GM20431 (cell line): ENCODE measurements around the gene SLC35F6.
"Not testable (repeated sequence)": the region's sequence is repeated elsewhere in the genome, so short reads cannot be mapped to it uniquely, and the experiment has no call there.

ENCODE experiments used
- in situ Hi-C: fragments of 300-500 bp; cut with MseI, MboI; formaldehyde crosslinking; loops from one replicate; pipeline ENCODE4 v1.15.0; 2020; ENCODE audit warnings: low sequenced_read_pairs; ENCODE audit not compliant: unreplicated experiment

SLC35F6 gene

DNA sequence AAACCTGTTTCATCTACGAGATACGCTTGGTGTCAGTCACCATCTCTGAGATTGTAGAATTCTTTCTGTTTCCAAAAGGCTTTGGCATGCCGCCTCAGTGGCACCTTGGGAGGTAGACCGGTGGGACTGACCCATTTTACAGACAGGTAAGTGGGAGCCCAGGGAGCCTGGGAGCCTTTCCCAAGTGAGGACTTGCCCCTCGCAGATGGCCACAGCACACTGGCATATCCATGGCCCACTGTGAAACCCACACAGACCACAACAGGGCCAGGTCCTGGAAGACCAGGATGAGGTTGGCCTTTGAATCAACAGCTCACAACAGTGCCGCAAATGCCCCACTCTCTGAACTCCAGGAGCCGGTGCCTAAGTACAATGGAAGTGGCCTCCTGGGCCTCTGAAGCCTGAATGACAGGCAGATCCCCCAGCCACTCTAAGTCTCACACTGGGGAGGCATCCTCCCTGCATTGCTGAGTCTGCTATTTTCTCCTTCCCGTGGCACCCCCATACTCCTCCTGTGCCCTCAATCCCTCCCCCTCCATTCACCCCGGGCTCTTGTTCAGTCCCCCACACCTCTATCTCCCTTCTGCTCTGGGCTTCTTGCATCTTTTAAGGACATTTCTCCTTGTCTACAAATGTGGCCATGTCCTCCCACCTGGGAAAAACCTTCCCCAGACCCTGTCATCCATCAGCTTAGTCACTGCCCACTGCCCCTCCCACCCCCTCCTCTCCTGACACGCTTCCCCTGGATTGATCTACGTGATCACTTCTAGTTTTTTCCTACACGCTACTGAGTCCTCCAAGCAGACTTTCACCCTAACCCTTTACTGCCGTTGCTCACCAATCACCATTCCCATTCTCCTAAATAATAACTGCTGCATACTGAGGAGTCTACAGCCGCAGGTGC is 48.0 kb downstream of the SLC35F6 start:
- in situ Hi-C loops, result no loop called here

DNA sequence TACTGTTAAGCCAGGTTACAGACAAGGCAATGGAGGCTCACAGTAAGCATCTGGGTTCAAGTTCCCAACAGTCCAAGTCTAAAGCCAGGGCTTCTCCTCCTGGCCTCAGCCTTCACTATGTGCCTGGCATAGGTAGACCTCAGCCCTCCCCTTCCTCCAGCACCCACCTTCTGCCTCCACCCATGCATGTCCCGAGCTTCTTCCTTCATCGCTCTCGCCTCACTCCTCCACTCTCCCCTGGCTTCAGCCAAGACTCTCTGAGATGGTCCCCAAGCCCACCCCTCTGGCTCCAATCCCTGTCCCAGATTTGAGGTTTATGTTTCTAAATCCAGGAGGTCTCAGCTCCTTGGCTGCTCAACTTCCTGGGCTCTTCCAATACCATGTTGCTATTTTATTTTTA is 48.6 kb downstream of the SLC35F6 start:
- in situ Hi-C loops, result no loop called here

DNA sequence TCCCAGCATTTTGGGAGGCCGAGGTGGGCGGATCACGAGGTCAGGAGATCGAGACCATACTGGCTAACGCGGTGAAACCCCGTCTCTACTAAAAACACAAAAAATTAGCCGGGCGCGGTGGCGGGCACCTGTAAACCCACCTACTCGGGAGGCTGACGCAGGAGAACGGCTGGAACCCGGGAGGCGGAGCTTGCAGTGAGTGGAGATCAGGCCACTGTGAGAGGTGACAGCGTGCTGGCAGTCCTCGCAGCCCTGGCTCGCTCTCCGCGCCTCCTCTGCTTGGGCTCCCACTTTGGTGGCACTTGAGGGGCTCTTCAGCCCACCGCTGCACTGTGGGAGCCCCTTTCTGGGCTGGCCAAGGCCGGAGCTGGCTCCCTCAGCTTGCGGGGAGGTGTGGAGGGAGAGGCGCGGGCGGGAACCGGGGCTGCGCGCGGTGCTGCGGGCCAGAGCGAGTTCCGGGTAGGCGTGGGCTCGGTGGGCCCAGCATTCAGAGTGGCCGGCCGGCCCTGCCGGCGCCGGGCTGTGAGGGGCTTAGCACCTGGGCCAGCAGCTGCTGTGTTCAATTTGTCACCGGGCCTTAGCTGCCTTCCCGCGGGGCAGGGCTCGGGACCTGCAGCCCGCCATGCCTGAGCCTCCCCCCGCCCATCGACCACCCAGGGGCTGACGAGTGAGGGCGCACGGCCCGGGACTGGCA is 50.1 kb downstream of the SLC35F6 start:
- in situ Hi-C loops, result not testable (repeated sequence)

DNA sequence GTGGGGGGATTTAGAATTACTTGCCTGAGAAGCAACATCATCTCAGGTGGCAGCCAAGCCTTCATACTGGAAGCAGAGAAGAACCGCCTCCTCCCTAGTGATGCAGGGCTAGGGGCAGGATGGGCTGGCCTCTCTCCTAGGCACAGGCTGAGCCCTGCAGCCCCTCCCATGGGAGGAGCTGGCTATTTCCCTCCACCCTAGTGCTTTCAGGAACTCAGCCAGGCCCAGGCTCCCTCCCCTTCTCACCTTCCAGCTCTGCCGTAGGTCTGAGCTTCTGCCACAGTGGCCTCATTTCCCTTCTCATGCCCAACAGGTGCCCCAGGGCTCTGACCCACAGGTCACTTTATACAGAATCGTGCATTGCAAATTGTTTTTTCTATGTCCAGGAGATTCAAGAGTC is 52.8 kb downstream of the SLC35F6 start:
- in situ Hi-C loops, result no loop called here

DNA sequence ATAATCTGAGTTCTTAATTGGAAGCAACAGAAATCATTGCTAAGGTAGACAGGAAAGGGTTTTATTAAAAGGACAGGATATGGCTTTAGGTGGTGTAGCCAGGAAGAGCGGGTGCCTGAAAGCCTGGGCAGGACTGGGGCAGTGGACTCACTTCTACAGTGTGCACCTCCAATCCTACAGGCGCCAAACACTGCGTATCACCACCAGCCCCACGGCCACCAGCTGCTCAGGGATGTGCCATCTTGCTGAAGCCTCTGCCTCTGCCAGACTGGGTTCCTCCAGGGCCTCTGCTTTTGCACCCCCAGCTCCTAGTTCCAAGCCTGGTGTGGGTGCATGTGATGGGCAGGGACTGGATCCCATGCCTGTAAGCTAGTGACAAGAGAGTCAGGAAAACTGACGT is 54.2 kb downstream of the SLC35F6 start:
- in situ Hi-C loops, result no loop called here

DNA sequence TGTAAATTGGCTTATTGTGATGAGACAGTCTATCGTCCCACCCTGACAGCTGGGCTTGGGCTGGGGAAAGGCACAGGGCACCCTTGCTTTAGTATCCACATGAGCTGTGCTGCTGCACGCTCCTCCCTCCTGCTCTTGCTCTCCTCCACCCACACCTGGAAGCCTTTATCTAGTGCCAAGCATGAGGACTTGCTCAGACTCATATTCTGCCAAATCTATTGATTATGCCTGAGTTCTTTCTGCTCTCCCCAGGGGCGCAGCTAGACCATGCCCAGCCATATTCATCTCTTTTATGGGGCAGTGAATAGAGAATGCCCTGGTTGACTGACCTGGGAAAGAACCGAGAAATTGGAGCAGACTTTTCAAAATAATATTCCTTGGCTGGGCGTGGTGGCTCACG is 54.9 kb downstream of the SLC35F6 start:
- in situ Hi-C loops, result no loop called here

DNA sequence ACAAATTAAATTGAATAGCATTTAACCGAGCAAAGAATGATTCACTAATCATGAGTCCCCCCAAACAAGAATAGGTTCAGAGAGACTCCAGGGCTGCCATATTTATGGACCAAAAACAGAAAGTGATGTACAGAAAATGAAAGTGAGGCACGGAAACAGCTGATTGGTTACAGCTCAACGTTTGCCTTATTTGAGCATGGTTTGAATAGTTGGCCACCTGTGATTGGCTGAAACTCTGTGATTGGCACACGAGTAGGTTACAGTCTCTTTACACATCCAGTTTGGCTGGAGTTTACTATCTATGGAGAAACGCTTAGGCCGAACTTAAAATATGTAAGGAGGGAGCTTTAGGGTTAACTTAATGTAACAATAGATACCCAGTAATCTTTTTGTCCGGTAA is 56.8 kb downstream of the SLC35F6 start:
- in situ Hi-C loops, result no loop called here

DNA sequence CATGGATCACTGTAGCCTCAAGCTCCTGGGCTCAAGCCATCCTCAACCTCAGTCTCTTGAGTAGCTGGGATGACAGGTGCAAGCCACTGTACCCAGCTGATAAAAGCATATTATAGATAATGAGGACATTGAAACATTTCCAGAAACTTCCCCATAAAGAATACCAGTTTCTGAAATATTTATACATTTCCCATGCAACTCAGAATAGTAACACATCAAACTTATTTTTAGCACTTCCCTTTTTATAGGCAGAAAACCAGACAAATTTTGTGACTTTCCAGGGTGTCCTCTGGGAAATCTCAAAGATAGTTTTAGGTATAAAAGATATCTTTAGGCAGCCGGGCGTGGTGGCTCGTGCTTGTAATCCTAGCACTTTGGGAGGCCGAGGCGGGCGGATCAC is 58.8 kb downstream of the SLC35F6 start:
- in situ Hi-C loops, result no loop called here
